H1 (cell line): Measurements from ENCODE around the gene CEP97.
"Not testable (repeated sequence)": the region's sequence is repeated elsewhere in the genome, so short reads cannot be mapped to it uniquely, and the experiment has no call there.

Experiments used
- ATF3 ChIP-seq: IDR thresholded peaks from 2 replicates; pipeline ENCODE4 v1.6.1; 2011; ENCODE audit warnings: low read depth, mild to moderate bottlenecking, low read length; ENCODE audit not compliant: insufficient read depth
- CBX8 ChIP-seq: fragments of 300-800, 300-1000 bp; sonication (generic); IDR thresholded peaks from 2 replicates; pipeline ENCODE4 v1.7.1; 2016; ENCODE audit warnings: low read depth, low read length, borderline replicate concordance
- EGR1 ChIP-seq: IDR thresholded peaks from 2 replicates; pipeline ENCODE4 v1.6.1; 2011; ENCODE audit warnings: low read depth, low read length, borderline replicate concordance
- EP300 ChIP-seq, 2 experiments: IDR thresholded peaks; 1 replicate in 1 of 2; 2 replicates in 1 of 2; pipeline ENCODE4 v1.6.1; 2011 to 2012; ENCODE audit warnings: low read depth in 2 of 2, low read length in 2 of 2, mild to moderate bottlenecking in 2 of 2, borderline replicate concordance in 1 of 2, inconsistent platforms in 1 of 2, moderate library complexity in 1 of 2
- JUN ChIP-seq: IDR thresholded peaks from 2 replicates; pipeline ENCODE4 v1.6.1; 2011; ENCODE audit warnings: low read depth, mild to moderate bottlenecking, improper control_type of control experiment, low read length
- MAX ChIP-seq: IDR thresholded peaks from 2 replicates; pipeline ENCODE4 v1.6.1; 2012; ENCODE audit warnings: inconsistent platforms
- POLR2A ChIP-seq, 2 experiments: IDR thresholded peaks; 1 replicate in 1 of 2; 2 replicates in 1 of 2; pipeline ENCODE4 v1.6.1; 2011; ENCODE audit warnings: low read depth in 2 of 2, low read length in 2 of 2, mild to moderate bottlenecking in 2 of 2; ENCODE audit errors: control extremely low read depth in 1 of 2
- RFX5 ChIP-seq: IDR thresholded peaks from 2 replicates; pipeline ENCODE4 v1.6.1; 2011; ENCODE audit warnings: low read depth, low read length, improper control_type of control experiment, borderline replicate concordance
- RXRA ChIP-seq: IDR thresholded peaks from 2 replicates; pipeline ENCODE4 v1.6.1; 2011; ENCODE audit warnings: low read depth, mild to moderate bottlenecking, low read length, moderate library complexity; ENCODE audit not compliant: insufficient read depth
- SP2 ChIP-seq: IDR thresholded peaks from 2 replicates; pipeline ENCODE4 v1.6.1; 2012; ENCODE audit warnings: mild to moderate bottlenecking, low read length, inconsistent platforms
- SUZ12 ChIP-seq: fragments of 200-600 bp; sonication (generic); IDR thresholded peaks from 2 replicates; pipeline ENCODE4 v1.6.1; 2012; ENCODE audit warnings: mild to moderate bottlenecking, inconsistent platforms, low read length, moderate library complexity, mixed read lengths
- TF ChIP-seq, protein P1 (sequence below), 3 experiments: IDR thresholded peaks; 1 replicate in 2 of 3; 2 replicates in 1 of 3; pipeline versions ENCODE4 v1.5.1 to v1.6.1; 2011; ENCODE audit warnings: low read length in 3 of 3, mild to moderate bottlenecking in 3 of 3, inconsistent platforms in 2 of 3, low read depth in 1 of 3, moderate library complexity in 1 of 3; ENCODE audit not compliant: insufficient read depth in 1 of 3; ENCODE audit errors: control extremely low read depth in 1 of 3
- TF ChIP-seq, protein P2 (sequence below): fragments of 300-600 bp; sonication (generic); IDR thresholded peaks from 2 replicates; pipeline ENCODE4 v1.7.1; 2012; ENCODE audit warnings: low read length, moderate library complexity, mild to moderate bottlenecking, inconsistent platforms; ENCODE audit not compliant: insufficient replicate concordance

GRCh38 chr3:101777745-101778281 is 53.4 kb downstream of the CEP97 start:
- TF ChIP-seq POLR2A (IDR thresholded peaks at IDR 0.05; ENCODE audit: control extremely low read depth in 1 of 2, low read depth in 2 of 2, low read length in 2 of 2); RXRA; EGR1; JUN; SP2; MAX; EP300 (IDR thresholded peaks at IDR 0.05; ENCODE audit: borderline replicate concordance in 1 of 2, low read depth in 2 of 2, low read length in 2 of 2); ATF3; CBX8; RFX5; SUZ12: not testable (repeated sequence)
- TF ChIP-seq, protein P1, sequence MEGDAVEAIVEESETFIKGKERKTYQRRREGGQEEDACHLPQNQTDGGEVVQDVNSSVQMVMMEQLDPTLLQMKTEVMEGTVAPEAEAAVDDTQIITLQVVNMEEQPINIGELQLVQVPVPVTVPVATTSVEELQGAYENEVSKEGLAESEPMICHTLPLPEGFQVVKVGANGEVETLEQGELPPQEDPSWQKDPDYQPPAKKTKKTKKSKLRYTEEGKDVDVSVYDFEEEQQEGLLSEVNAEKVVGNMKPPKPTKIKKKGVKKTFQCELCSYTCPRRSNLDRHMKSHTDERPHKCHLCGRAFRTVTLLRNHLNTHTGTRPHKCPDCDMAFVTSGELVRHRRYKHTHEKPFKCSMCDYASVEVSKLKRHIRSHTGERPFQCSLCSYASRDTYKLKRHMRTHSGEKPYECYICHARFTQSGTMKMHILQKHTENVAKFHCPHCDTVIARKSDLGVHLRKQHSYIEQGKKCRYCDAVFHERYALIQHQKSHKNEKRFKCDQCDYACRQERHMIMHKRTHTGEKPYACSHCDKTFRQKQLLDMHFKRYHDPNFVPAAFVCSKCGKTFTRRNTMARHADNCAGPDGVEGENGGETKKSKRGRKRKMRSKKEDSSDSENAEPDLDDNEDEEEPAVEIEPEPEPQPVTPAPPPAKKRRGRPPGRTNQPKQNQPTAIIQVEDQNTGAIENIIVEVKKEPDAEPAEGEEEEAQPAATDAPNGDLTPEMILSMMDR (IDR thresholded peaks at IDR 0.05; ENCODE audit: control extremely low read depth in 1 of 3, insufficient read depth in 1 of 3, low read depth in 1 of 3, low read length in 3 of 3): not testable (repeated sequence)
- TF ChIP-seq, protein P2, sequence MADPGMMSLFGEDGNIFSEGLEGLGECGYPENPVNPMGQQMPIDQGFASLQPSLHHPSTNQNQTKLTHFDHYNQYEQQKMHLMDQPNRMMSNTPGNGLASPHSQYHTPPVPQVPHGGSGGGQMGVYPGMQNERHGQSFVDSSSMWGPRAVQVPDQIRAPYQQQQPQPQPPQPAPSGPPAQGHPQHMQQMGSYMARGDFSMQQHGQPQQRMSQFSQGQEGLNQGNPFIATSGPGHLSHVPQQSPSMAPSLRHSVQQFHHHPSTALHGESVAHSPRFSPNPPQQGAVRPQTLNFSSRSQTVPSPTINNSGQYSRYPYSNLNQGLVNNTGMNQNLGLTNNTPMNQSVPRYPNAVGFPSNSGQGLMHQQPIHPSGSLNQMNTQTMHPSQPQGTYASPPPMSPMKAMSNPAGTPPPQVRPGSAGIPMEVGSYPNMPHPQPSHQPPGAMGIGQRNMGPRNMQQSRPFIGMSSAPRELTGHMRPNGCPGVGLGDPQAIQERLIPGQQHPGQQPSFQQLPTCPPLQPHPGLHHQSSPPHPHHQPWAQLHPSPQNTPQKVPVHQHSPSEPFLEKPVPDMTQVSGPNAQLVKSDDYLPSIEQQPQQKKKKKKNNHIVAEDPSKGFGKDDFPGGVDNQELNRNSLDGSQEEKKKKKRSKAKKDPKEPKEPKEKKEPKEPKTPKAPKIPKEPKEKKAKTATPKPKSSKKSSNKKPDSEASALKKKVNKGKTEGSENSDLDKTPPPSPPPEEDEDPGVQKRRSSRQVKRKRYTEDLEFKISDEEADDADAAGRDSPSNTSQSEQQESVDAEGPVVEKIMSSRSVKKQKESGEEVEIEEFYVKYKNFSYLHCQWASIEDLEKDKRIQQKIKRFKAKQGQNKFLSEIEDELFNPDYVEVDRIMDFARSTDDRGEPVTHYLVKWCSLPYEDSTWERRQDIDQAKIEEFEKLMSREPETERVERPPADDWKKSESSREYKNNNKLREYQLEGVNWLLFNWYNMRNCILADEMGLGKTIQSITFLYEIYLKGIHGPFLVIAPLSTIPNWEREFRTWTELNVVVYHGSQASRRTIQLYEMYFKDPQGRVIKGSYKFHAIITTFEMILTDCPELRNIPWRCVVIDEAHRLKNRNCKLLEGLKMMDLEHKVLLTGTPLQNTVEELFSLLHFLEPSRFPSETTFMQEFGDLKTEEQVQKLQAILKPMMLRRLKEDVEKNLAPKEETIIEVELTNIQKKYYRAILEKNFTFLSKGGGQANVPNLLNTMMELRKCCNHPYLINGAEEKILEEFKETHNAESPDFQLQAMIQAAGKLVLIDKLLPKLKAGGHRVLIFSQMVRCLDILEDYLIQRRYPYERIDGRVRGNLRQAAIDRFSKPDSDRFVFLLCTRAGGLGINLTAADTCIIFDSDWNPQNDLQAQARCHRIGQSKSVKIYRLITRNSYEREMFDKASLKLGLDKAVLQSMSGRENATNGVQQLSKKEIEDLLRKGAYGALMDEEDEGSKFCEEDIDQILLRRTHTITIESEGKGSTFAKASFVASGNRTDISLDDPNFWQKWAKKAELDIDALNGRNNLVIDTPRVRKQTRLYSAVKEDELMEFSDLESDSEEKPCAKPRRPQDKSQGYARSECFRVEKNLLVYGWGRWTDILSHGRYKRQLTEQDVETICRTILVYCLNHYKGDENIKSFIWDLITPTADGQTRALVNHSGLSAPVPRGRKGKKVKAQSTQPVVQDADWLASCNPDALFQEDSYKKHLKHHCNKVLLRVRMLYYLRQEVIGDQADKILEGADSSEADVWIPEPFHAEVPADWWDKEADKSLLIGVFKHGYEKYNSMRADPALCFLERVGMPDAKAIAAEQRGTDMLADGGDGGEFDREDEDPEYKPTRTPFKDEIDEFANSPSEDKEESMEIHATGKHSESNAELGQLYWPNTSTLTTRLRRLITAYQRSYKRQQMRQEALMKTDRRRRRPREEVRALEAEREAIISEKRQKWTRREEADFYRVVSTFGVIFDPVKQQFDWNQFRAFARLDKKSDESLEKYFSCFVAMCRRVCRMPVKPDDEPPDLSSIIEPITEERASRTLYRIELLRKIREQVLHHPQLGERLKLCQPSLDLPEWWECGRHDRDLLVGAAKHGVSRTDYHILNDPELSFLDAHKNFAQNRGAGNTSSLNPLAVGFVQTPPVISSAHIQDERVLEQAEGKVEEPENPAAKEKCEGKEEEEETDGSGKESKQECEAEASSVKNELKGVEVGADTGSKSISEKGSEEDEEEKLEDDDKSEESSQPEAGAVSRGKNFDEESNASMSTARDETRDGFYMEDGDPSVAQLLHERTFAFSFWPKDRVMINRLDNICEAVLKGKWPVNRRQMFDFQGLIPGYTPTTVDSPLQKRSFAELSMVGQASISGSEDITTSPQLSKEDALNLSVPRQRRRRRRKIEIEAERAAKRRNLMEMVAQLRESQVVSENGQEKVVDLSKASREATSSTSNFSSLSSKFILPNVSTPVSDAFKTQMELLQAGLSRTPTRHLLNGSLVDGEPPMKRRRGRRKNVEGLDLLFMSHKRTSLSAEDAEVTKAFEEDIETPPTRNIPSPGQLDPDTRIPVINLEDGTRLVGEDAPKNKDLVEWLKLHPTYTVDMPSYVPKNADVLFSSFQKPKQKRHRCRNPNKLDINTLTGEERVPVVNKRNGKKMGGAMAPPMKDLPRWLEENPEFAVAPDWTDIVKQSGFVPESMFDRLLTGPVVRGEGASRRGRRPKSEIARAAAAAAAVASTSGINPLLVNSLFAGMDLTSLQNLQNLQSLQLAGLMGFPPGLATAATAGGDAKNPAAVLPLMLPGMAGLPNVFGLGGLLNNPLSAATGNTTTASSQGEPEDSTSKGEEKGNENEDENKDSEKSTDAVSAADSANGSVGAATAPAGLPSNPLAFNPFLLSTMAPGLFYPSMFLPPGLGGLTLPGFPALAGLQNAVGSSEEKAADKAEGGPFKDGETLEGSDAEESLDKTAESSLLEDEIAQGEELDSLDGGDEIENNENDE: not testable (repeated sequence)
